ENCODE results near the gene SNTG2.

- TF ChIP-seq CREB1 (CRISPR knock-in tag; IDR thresholded peaks at IDR 0.05) (no peak), CREM (CRISPR knock-in tag; IDR thresholded peaks at IDR 0.05) (no peak), E2F4 (CRISPR knock-in tag; IDR thresholded peaks at IDR 0.05; ENCODE audit: borderline replicate concordance, low read depth) (no peak), CTCF (IDR thresholded peaks at IDR 0.05) (no peak), ATF2 (CRISPR knock-in tag; IDR thresholded peaks at IDR 0.05; ENCODE audit: borderline replicate concordance, low read depth) (no peak)
Measured at GRCh38 chr2:1014802-1015201, 64.2 kb downstream of the SNTG2 start.
